G401 (cell line): ENCODE data around the gene QPRT. TPM values are rescaled to one million over a fixed set of nuclear protein-coding genes. Genes with fewer than 3 reads are reported as not detected.
"Not testable (repeated sequence)": the region's sequence is repeated elsewhere in the genome, so short reads cannot be mapped to it uniquely, and the experiment has no call there.

Source experiments
- DNase-seq: peaks from one replicate; pipeline ENCODE4 v3.0.0-alpha.2; 2015; ENCODE audit warnings: low spot score
- in situ Hi-C: cut with HindIII; loops from 2 replicates; pipeline ENCODE4 v1.10.0; 2016; ENCODE audit warnings: low sequenced_read_pairs, mixed read lengths
- total RNA-seq: library from RNA; depleted of rRNA; stranded (reverse); fragments of >200 nt; shearing (Covaris generic); gene quantifications from 2 replicates; pipeline ENCODE4 v1.2.3, GENCODE V29; 2014

QPRT gene
- total RNA-seq, 1 experiment from 2014 or later = 105 TPM

DNA sequence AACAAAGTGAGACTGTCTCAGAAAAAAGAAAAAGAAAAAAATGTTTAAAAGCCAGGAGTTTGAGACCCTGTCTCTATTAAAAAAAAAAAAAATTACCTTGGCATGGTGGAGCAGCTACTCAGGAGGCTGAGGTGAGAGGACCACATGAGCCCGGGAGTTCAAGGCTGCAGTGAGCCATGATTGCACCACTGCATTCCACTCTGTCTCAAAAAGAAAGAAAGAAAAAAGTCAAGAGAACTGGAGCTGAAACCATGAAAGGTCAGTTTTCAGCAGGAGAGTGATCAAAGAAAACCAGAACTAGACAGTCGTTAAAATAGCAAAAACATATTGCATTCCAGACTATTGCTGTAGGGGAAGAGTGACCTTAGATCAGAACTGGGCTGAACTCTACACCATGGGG is 8.8 kb downstream of the QPRT start:
- in situ Hi-C loops = no loop called here
- no peak for DNase-seq

DNA sequence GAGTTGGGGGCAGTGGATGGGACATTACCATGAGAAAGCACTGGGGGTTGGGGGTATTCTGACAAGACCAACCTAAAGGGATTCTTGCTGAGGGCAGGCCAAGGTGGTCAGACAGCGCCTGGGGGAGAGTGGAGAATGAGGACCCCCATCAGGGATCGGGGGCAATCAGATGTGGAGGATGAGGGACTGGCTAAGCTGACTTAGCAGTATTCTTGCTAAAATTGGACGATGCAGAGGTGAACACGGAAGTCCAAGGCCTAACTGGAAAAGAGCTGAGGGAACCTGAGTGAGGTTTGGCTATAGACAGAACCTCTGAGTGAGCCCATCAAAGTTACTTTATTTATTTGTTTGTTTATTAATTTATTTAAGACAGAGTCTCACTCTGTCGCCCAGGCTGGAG is 9.2 kb downstream of the QPRT start:
- in situ Hi-C loops = no loop called here
- no peak for DNase-seq

DNA sequence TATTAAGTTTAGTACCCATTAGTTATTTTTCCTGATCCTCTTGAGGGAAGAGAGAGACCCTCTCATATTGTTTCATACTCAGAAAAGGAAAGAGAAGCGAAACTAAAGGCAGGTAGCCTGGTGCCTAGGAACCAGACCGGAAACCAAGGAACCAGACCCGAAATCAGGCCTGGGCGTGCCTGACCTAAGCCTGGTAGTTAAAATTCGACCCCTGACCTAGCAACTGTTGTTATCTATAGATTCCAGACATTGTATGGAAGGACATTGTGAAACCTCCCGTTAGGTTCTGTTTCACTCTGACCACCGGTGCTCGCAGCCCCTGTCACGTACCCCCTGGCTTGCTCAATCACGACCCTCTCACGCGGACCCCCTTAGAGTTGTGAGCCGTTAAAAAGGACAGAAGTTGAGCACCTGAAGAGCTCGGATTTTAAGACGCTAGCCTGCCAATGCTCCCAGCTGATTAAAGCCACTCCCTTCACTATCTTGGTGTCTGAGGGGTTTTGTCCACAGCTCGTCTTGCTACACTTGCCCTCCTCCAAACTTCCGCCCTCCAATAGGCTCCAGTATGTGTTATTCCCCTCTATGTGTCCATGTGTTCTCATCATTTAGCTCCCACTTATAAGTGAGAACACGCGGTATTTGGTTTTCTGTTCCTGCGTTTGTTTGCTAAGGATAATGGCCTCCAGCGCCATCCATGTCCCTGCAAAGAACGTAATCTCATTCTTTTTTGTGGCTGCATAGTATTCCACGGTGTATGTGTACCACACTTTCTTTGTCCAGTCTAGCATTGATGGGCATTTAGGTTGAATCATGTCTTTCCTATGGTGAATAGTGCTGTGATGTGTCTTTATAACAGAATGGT is 10.7 kb downstream of the QPRT start:
- in situ Hi-C loops, DNase-seq: not testable (repeated sequence)

DNA sequence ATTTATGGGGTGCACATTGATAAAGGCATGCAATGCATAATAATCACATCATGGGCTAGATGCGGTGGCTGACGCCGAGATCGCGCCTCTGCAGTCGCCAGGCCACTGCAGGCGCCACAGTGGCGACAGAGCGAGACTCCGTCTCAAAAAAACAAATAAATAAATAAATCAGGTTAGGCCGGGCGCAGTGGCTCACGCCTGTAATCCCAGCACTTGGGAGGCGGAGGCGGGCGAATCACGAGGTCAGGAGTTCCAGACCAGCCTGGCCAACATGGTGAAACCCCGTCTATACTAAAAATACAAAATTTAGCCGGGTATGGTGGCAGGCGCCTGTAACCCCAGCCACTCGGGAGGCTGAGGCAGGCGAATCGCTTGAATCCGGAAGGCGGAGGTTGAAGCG is 13.6 kb downstream of the QPRT start:
- in situ Hi-C loops, DNase-seq: not testable (repeated sequence)

DNA sequence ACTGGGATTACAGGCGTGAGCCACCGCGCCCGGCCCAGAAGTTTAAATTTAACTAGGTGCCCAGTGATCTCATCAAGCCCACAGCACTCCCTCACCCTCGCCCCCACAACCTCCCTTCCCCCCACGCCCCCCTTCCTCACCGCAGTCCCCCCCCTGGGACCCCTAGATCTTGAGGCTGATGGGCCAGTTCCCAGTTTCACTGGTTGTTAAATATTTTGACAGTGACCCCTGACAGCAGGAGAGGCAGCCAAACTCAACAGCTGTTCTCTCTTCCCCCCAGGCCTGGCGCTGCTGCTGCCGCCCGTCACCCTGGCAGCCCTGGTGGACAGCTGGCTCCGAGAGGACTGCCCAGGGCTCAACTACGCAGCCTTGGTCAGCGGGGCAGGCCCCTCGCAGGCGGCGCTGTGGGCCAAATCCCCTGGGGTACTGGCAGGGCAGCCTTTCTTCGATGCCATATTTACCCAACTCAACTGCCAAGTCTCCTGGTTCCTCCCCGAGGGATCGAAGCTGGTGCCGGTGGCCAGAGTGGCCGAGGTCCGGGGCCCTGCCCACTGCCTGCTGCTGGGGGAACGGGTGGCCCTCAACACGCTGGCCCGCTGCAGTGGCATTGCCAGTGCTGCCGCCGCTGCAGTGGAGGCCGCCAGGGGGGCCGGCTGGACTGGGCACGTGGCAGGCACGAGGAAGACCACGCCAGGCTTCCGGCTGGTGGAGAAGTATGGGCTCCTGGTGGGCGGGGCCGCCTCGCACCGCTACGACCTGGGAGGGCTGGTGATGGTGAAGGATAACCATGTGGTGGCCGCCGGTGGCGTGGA is 15.6 kb downstream of the QPRT start:
- DNase-seq = no peak
- in situ Hi-C loops = no loop called here

DNA sequence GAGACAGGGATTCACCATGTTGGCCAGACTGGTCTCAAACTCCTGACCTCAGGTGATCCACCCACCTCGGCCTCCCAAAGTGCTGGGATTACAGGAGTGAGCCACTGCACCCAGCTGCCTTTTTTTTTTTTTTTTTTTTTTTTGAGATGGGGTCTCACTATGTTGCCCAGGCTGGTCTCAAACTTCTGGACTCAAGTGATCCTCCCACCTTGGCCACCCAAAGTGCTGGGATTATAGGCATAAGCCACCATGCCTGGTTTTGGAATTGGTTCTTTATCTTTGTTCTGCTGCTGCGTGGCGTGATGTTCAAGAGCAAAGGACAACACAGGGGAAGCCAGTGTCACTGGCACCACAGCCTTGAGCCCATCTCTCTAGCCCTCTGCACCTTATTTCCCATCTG is 16.7 kb downstream of the QPRT start:
- DNase-seq, in situ Hi-C loops: not testable (repeated sequence)

DNA sequence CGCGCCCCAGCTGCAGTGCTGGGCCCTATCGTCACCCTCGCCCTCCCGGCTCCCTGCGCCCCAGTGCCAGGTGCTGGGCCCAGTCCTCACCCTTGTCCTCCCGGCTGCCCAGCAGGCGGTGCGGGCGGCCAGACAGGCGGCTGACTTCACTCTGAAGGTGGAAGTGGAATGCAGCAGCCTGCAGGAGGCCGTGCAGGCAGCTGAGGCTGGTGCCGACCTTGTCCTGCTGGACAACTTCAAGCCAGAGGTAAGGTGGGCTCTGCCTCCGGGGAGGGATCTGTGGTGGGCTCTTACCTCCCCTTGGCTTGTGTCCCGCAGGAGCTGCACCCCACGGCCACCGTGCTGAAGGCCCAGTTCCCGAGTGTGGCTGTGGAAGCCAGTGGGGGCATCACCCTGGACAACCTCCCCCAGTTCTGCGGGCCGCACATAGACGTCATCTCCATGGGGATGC is 17.9 kb downstream of the QPRT start:
- in situ Hi-C loops = no loop called here
- no peak for DNase-seq

DNA sequence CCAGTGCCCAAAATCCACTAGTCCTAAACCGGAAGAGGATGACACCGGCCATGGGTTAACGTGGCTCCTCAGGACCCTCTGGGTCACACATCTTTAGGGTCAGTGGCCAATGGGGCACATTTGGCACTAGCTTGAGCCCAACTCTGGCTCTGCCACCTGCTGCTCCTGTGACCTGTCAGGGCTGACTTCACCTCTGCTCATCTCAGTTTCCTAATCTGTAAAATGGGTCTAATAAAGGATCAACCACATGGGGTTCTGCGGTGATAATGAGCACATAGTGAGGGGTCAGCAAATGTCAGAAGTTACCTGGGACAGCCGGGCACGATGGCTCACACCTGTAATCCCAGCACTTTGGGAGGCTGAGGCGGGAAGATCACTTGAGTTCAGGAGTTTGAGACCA is 18.4 kb downstream of the QPRT start:
- DNase-seq = no peak
- in situ Hi-C loops = no loop called here

DNA sequence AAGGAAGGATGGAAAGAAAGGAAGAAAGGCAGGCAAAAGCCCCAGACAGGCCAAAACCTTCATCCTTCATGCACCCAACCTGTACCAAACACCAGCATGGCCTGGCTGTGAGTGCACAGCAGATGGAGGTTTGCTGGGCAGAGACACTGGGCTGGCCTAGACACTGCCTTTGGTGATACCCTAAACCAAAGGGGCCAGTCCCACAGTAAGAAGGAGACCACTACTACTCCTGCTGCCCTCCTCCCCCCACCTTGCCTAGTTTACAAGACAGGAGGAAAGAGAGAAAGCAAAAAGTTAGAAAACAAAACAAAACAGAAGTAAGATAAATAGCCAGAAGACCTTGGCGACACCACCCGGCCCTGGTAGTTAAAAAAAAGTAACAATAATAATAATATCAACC is 19.1 kb downstream of the QPRT start:
- in situ Hi-C loops = no loop called here
- no peak for DNase-seq

DNA sequence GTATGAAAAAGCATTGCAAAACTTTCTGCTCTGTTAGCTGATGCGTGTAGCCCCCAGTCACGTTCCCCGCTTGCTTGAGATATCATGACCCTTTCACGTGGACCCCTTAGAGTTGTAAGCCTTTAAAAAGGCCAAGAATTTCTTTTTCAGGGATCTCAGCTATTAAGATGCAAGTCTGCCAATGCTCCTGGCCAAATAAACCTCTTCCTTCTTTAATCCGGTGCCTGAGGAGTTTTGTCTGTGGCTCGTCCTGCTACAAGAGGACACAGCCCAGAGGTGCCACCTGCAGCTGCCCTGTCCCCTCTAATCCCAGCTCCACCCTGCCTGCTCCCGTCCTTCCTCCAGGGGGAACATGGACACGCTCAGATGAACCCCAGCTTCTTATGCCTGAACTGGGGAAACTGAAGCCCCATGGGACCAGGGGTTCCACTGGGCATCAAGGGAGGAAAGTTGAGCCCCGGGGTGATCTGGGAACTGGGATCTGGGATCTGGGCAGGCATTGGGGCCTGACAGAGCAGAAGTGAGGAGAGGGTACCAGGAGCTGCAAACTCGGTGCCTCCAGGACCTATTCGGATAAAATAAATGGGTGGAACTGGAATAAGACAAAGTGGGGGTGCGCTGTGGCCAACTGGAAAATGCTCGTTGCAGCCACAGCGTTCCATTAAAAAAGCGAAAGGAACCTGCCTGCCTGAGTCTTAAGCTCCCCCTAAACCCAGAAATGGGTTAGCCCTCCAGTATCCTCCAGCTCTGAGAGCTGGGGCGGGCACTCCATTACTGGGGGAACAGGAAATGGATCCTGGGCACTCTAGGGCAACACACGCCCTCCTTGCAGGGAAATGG is 19.7 kb downstream of the QPRT start:
- DNase-seq = no peak
- in situ Hi-C loops = no loop called here

DNA sequence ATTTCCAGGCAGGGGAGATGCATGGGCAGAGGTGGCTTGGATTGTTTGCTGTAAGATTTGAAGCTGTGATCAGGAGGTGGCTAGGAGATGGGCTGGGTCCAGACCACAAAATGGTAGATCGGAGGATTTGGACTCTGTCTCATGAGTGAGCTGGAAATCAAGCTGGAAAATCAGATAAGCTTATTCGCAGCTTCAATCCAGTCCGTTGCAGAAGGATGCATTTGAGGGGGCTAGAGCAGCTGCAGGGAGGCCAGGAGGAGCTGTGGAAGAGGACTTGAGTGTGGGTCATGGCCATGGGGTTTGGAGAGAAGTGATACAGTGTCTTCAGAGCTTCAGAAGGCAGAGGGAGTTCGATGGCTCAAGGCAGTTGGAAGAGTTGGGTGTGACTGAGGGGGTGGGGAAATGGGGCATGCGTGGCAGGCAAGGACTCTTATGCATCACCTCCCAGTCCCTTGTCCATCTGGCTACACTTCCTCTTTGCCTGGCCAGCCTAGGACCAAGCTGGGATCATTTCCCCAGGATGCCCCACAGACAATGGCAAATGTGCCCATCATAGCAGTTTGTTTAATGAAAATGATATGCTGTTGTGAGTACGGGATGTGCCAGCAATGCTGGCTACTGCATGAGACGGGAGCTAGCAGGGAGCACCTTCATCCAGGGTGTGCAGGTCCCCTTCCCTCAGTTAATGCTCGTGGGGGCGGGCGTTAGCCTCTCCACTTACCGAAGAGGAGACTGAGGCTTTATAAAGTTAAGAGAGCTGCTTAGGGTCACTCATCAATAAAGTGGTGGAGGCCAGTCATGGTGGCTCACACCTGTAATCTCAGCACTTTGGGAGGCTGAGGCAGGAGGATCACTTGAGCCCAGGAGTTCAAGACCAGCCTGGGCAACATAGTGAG is 20.6 kb downstream of the QPRT start:
- DNase-seq = no peak
- in situ Hi-C loops = no loop called here

DNA sequence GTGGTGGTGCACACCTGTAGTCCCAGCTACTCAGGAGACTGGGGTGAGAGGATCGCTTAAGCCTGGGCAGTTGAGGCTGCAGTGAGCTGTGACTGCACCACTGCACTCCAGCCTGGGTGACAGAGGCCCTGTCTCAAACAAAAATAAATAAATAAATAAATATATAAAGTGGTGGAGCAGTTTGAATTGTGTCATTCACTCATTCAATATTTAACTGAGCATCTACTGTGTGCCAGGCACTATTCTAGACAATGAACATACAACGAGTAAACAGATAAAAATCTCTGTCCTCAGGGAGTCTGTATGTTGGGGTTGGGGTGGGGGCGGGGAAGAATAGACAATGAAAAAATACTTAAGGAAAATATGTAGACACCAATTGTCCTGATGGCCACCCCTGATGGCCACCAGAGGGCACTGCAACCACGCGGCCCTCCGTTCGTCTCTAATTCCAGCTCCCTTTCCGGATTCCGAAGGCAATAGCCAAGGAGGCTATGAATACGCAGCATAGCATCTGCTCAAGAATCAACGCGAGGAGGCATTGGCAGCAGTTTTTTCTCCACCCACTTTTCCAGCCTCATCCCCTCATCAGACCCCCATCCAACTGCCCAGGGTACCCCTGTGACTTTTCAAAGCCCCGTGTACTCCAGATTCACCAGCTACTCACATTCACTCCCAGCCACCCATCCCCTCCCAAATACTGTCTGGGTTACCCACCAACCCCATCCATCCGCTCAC is 21.4 kb downstream of the QPRT start:
- peak; percentile 75 for DNase-seq
- in situ Hi-C loops = no loop called here

DNA sequence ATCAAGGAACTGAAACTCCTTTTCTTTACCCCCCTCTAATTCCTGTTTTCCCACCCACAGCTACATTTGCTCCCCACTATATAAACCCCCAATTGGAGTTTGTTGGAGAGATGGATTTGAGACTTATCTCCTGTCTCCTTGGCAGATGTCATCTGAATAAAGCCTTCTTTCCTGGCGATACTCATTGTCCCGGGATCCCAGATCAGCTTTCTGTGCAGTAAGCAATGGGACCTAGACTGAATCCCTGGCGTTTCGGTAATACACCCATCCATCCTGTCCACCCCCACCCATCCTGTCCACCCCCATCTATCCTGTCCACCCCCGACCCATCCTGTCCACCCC is 22.2 kb downstream of the QPRT start:
- no peak for DNase-seq
- in situ Hi-C loops = no loop called here

DNA sequence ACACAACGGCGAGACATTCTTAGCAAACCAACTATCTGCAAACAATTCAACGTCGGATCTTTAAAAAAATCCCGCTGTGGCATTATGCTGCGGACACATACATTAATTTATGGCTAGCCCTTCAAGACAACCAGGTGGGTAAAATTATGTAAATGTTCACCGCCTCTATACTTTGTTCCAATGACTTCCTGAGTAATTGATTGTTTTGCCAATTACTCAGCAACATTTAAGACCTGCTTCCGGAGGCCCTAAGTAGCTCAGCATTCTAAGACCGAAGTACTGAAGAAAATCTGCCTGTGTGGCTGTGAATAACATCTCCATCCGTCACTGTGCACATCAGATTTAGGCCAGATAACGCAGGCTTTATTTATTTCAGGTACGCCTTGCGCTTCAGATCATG is 23.3 kb downstream of the QPRT start:
- in situ Hi-C loops = no loop called here
- no peak for DNase-seq

DNA sequence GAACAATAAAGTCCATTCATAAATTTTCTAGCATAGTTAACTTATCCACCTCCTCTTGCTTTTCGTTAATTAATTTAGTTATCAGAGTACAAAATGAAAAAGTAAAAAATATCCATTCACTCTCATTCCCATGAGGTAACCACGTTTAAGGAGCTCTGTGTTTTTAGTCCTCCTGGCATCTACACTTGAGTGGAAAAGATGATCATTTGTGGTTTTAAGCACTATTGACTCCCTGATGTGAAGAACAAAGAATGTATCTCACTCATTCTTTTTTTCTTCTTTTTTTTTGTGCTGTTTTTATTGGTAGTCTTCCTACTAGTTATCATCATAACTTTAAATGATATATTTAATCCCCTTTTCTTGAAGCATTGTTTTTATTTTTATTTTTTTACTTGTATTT is 26.1 kb downstream of the QPRT start:
- in situ Hi-C loops = no loop called here
- no peak for DNase-seq

DNA sequence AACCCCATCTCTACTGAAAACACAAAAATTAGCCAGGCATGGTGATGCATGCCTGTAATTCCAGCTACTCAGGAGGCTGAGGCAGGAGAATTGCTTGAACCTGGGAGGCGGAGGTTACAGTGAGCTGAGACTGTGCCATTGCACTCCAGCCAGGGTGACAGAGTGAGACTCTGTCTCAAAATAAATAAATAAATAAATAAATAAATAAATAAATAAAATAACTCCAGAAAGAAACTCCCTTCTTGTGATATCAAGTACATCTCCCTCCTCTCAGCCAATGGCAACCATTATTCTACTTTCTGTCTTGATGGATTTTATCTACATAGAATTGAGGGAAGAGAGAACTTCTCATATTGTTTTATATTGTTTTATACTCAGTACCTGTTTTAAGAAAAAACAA is 28.2 kb downstream of the QPRT start:
- DNase-seq, in situ Hi-C loops: not testable (repeated sequence)

DNA sequence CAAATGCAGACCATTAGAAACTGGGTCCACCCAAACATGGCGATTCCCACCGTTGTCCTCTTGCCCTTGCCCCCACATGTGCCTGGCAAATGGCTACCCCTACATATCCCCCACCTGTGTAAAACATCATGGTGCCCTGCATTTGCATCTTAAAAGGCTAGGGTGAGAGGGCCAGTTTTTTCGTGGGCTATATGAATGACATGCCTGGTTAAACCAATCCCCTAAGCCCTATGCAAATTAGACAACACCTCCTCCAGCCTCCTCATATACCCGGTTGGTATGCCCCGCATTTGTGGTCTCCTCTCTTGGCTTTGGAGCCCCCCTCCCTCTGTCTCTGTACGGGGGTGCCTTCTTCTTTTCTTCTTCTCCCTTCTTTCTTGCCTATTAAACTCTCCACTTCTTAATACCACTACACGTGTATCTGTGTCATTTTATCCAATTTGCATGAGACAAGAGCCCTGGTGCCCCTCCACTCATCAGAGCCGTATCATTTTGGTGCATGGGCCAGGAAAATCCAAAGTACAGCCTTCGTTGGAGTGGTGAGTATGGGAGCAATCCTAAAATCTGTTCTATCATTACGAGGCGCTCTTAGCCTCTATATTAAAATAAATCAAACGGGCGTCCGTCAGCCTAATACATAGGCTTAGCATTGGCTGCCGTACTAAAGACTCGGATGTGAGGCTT is 30.1 kb downstream of the QPRT start:
- in situ Hi-C loops = no loop called here
- DNase-seq = no peak

DNA sequence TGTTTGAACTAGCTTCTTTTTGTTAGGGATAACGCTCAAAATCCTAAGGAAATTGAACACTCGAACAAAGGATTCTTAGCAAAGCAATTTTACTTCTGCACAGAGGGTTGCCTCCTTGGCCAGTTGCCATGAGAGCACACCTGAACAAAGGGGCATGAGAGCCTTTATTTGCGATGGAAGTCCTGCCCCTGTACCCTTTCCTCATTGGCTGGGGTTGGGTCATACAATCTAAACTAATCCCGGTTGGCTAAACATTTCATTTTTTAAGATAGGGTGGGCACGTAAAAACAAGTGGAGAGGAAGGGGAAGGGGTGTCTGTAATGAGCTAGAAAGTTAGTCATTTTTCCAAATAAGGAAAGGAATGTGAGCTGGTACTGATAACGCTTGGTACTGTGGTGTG is 30.7 kb downstream of the QPRT start:
- in situ Hi-C loops, DNase-seq: not testable (repeated sequence)
